Panc1 (cell line): ENCODE data around the gene AHCTF1.

ENCODE experiments used
- CTCF ChIP-seq: fragments of 450-650 bp; IDR thresholded peaks from 2 replicates; pipeline ENCODE4 v1.5.1; 2017; ENCODE audit warnings: mild to moderate bottlenecking
- REST ChIP-seq, 2 experiments: IDR thresholded peaks; 2 replicates each; pipeline ENCODE4 v1.6.1; 2011 to 2012; ENCODE audit warnings: low read depth in 2 of 2, control low read depth in 1 of 2, low read length in 1 of 2, mild to moderate bottlenecking in 1 of 2, moderate library complexity in 1 of 2; ENCODE audit not compliant: insufficient read depth in 1 of 2

GRCh38 chr1:246794048-246794827 lies 137.5 kb downstream of the AHCTF1 start:
- TF ChIP-seq CTCF (no peak), REST (IDR thresholded peaks at IDR 0.05; ENCODE audit: insufficient read depth in 1 of 2, low read depth in 2 of 2, low read length in 1 of 2) (no peak)
